Measurements from ENCODE around the gene LIPH.

GRCh38 chr3:185555101-185555501, 2.7 kb upstream of the LIPH start:
- TF ChIP-seq CTCF (IDR thresholded peaks at IDR 0.05) (no peak), EZH2phosphoT487 (IDR thresholded peaks at IDR 0.05) (no peak)
